Chondrocyte (in vitro differentiated cells): ENCODE results near the gene GSK3B. TPM values are rescaled to one million over a fixed set of nuclear protein-coding genes. Genes with fewer than 3 reads are reported as not detected.

Experiments used
- DNase-seq: peaks from one replicate; pipeline ENCODE4 v3.0.0; 2021; ENCODE audit warnings: mixed read lengths, low spot score
- H3K27ac Mint-ChIP-seq: one replicate; pipeline ENCODE4 v1.8.0; 2021; ENCODE audit warnings: mild to moderate bottlenecking, moderate library complexity, mixed read lengths; ENCODE audit not compliant: unreplicated experiment
- H3K27me3 Mint-ChIP-seq: 2 replicates; pipeline ENCODE4 v1.8.0; 2021; ENCODE audit warnings: low read depth, mixed read lengths
- H3K36me3 Mint-ChIP-seq: 2 replicates; pipeline ENCODE4 v1.8.0; 2021; ENCODE audit warnings: low read depth, mixed read lengths
- H3K4me1 Mint-ChIP-seq: 2 replicates; pipeline ENCODE4 v1.8.0; 2021; ENCODE audit warnings: low read depth, mild to moderate bottlenecking, mixed read lengths
- H3K4me3 Mint-ChIP-seq: one replicate; pipeline ENCODE4 v1.8.0; 2021; ENCODE audit warnings: mild to moderate bottlenecking, moderate library complexity, mixed read lengths; ENCODE audit not compliant: unreplicated experiment
- H3K9me3 Mint-ChIP-seq: 2 replicates; pipeline ENCODE4 v1.8.0; 2021; ENCODE audit warnings: low read depth, mixed read lengths
- total RNA-seq: library from RNA; stranded (reverse); gene quantifications from 3 replicates; pipeline ENCODE4 v1.2.1, GENCODE V29; 2021
- TF ChIP-seq, protein P1 (sequence below): fragments of 200-600 bp; sonication (generic); IDR thresholded peaks from 2 replicates; pipeline ENCODE4 v1.5.0; 2021; ENCODE audit warnings: antibody characterized with exemption, mild to moderate bottlenecking, moderate library complexity

The GSK3B gene
- total RNA-seq, 1 donor from 2014 or later = 73.0 TPM

DNA sequence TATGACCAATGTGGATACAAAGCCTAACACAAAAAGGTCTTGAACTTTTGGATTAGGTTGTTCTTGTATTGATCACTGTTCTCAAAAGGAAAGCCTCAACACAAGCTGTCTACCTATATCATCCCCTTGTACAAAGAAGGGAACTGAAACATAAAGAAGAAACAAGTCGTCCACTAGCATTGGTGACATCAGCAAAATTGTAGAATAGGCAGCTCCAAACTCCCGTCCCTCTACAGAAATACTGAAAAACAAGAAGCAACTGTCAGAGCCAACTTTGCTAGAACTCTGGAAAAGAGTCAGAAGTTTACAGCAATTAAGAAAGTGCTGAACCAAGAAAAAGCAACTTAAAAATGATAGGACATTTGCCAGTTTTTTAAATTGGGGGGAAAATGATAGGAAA is 319.8 kb downstream of the GSK3B start:
- H3K36me3 Mint-ChIP-seq = peaks cover 7% of the 10 kb centered on the region
- H3K27me3 Mint-ChIP-seq = no peaks in the 10 kb centered on the region
- no peak overlapping the region for H3K27ac Mint-ChIP-seq
- no peak overlapping the region for H3K4me3 Mint-ChIP-seq
- DNase-seq = no peak
- peaks cover 12% of the 10 kb centered on the region for H3K4me1 Mint-ChIP-seq
- TF ChIP-seq, protein P1, sequence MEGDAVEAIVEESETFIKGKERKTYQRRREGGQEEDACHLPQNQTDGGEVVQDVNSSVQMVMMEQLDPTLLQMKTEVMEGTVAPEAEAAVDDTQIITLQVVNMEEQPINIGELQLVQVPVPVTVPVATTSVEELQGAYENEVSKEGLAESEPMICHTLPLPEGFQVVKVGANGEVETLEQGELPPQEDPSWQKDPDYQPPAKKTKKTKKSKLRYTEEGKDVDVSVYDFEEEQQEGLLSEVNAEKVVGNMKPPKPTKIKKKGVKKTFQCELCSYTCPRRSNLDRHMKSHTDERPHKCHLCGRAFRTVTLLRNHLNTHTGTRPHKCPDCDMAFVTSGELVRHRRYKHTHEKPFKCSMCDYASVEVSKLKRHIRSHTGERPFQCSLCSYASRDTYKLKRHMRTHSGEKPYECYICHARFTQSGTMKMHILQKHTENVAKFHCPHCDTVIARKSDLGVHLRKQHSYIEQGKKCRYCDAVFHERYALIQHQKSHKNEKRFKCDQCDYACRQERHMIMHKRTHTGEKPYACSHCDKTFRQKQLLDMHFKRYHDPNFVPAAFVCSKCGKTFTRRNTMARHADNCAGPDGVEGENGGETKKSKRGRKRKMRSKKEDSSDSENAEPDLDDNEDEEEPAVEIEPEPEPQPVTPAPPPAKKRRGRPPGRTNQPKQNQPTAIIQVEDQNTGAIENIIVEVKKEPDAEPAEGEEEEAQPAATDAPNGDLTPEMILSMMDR = no peak
- peaks cover 8% of the 10 kb centered on the region for H3K9me3 Mint-ChIP-seq

Other genes with a start within 250 kb of the GSK3B start
- gene GPR156, start 190.8 kb upstream of the GSK3B start, total RNA-seq = 1.0 to 1.7 TPM (median 1.3 TPM) in 3 replicates